Osteocyte (in vitro differentiated cells): ENCODE data around the gene AMOT. TPM values are rescaled to one million over a fixed set of nuclear protein-coding genes. Genes with fewer than 3 reads are reported as not detected.

ENCODE experiments used
- DNase-seq: peaks from one replicate; pipeline ENCODE4 v3.0.0; 2021; ENCODE audit warnings: mixed read lengths; ENCODE audit not compliant: unreplicated experiment; ENCODE audit errors: extremely low spot score
- H3K27ac Mint-ChIP-seq: one replicate; pipeline ENCODE4 v1.8.0; 2021; ENCODE audit warnings: mild to moderate bottlenecking, mixed read lengths; ENCODE audit not compliant: unreplicated experiment
- H3K27me3 Mint-ChIP-seq: one replicate; pipeline ENCODE4 v1.8.0; 2021; ENCODE audit warnings: mixed read lengths; ENCODE audit not compliant: unreplicated experiment
- H3K36me3 Mint-ChIP-seq: one replicate; pipeline ENCODE4 v1.8.0; 2021; ENCODE audit warnings: mixed read lengths; ENCODE audit not compliant: unreplicated experiment
- H3K4me1 Mint-ChIP-seq: one replicate; pipeline ENCODE4 v1.8.0; 2021; ENCODE audit warnings: mixed read lengths; ENCODE audit not compliant: unreplicated experiment
- H3K4me3 Mint-ChIP-seq: one replicate; pipeline ENCODE4 v1.8.0; 2021; ENCODE audit warnings: mild to moderate bottlenecking, moderate library complexity, mixed read lengths; ENCODE audit not compliant: unreplicated experiment
- H3K9me3 Mint-ChIP-seq: one replicate; pipeline ENCODE4 v1.8.0; 2021; ENCODE audit warnings: mixed read lengths; ENCODE audit not compliant: unreplicated experiment
- CTCF ChIP-seq: fragments of 200-600 bp; sonication (generic); IDR thresholded peaks from 2 replicates; pipeline ENCODE4 v1.5.0; 2021; ENCODE audit warnings: antibody characterized with exemption, mild to moderate bottlenecking, moderate library complexity
- total RNA-seq: library from RNA; stranded (reverse); gene quantifications from 2 replicates; pipeline ENCODE4 v1.2.1, GENCODE V29; 2021

AMOT gene
- total RNA-seq, 1 donor from 2014 or later: 7.2 TPM

- Mint-ChIP-seq H3K27ac (no peak overlapping the region), H3K4me3 (no peak overlapping the region), H3K4me1 (no peaks in the 10 kb centered on the region), H3K9me3 (no peaks in the 10 kb centered on the region), H3K27me3 (no peaks in the 10 kb centered on the region), H3K36me3 (peaks cover 3% of the 10 kb centered on the region)
- TF ChIP-seq CTCF: no peak
- DNase-seq: no peak
These were observed 32.6 kb downstream of the AMOT start for GRCh38 chrX:112808007-112808406.

GRCh38 chrX:112803060-112803459 lies 37.6 kb downstream of the AMOT start:
- Mint-ChIP-seq H3K4me1 (no peaks in the 10 kb centered on the region), H3K4me3 (no peak overlapping the region), H3K27ac (no peak overlapping the region), H3K27me3 (no peaks in the 10 kb centered on the region), H3K36me3 (peaks cover 2% of the 10 kb centered on the region), H3K9me3 (peaks cover 4% of the 10 kb centered on the region)
- TF ChIP-seq CTCF: no peak
- DNase-seq: no peak

GRCh38 chrX:112802541-112802940 lies 38.1 kb downstream of the AMOT start:
- no peaks in the 10 kb centered on the region for H3K4me1 Mint-ChIP-seq
- no peak overlapping the region for H3K27ac Mint-ChIP-seq
- no peak for TF ChIP-seq CTCF
- DNase-seq: no peak
- no peaks in the 10 kb centered on the region for H3K27me3 Mint-ChIP-seq
- H3K36me3 Mint-ChIP-seq: peaks cover 2% of the 10 kb centered on the region
- peaks cover 4% of the 10 kb centered on the region for H3K9me3 Mint-ChIP-seq
- no peak overlapping the region for H3K4me3 Mint-ChIP-seq

GRCh38 chrX:112800971-112801775 lies 39.5 kb downstream of the AMOT start:
- DNase-seq: no peak

More at GRCh38 chrX:112800971-112801775, 39.5 kb downstream of the AMOT start:
- no peak for TF ChIP-seq CTCF
- no peak overlapping the region for H3K4me3 Mint-ChIP-seq
- peaks cover 2% of the 10 kb centered on the region for H3K36me3 Mint-ChIP-seq
- no peak overlapping the region for H3K27ac Mint-ChIP-seq
- no peaks in the 10 kb centered on the region for H3K4me1 Mint-ChIP-seq
- no peaks in the 10 kb centered on the region for H3K27me3 Mint-ChIP-seq
- peaks cover 4% of the 10 kb centered on the region for H3K9me3 Mint-ChIP-seq
